Neural progenitor cell (in vitro differentiated cells): ENCODE measurements around the gene CRACDL. TPM values are rescaled to one million over a fixed set of nuclear protein-coding genes. Genes with fewer than 3 reads are reported as not detected.

ENCODE experiments used
- DNase-seq: peaks from one replicate; pipeline ENCODE4 v3.0.0-alpha.2; 2016; ENCODE audit warnings: low spot score
- H2AFZ ChIP-seq: fragments of 200-600 bp; sonication (generic); replicated peaks from 2 replicates; pipeline ENCODE4 v1.6.1; 2016; ENCODE audit warnings: antibody characterized with exemption
- H3F3A ChIP-seq: fragments of 200-600 bp; sonication (generic); 2 replicates; pipeline ENCODE4 v1.6.1; 2016; ENCODE audit warnings: antibody characterized with exemption, low read depth
- H3K27ac ChIP-seq: fragments of 200-600 bp; sonication (generic); 2 replicates; pipeline ENCODE4 v1.5.1; 2016; ENCODE audit warnings: mild to moderate bottlenecking
- H3K27me3 ChIP-seq: fragments of 200-600 bp; sonication (generic); 2 replicates; pipeline ENCODE4 v1.6.1; 2016; ENCODE audit warnings: mild to moderate bottlenecking, moderate library complexity
- H3K36me3 ChIP-seq: fragments of 200-600 bp; sonication (generic); 2 replicates; pipeline ENCODE4 v1.5.1; 2016
- H3K4me1 ChIP-seq: fragments of 200-600 bp; sonication (generic); 2 replicates; pipeline ENCODE4 v1.6.1; 2016; ENCODE audit warnings: mixed run types
- H3K4me2 ChIP-seq: fragments of 200-600 bp; sonication (generic); 2 replicates; pipeline ENCODE4 v1.6.1; 2016
- H3K4me3 ChIP-seq: fragments of 200-600 bp; sonication (generic); 2 replicates; pipeline ENCODE4 v1.5.1; 2016
- H3K79me2 ChIP-seq: fragments of 200-600 bp; sonication (generic); 2 replicates; pipeline ENCODE4 v1.6.1; 2016; ENCODE audit warnings: low read depth
- H3K9ac ChIP-seq: fragments of 200-600 bp; sonication (generic); 2 replicates; pipeline ENCODE4 v1.6.1; 2016
- H3K9me3 ChIP-seq: fragments of 200-600 bp; sonication (generic); 2 replicates; pipeline ENCODE4 v1.5.1; 2016; ENCODE audit warnings: low read depth
- H4K20me1 ChIP-seq: fragments of 200-600 bp; sonication (generic); 2 replicates; pipeline ENCODE4 v1.6.1; 2016; ENCODE audit warnings: low read depth
- H3K27ac Mint-ChIP-seq: 3 replicates; pipeline ENCODE4 v1.8.0; 2021; ENCODE audit warnings: mixed read lengths
- H3K27me3 Mint-ChIP-seq: 2 replicates; pipeline ENCODE4 v1.8.0; 2022; ENCODE audit warnings: low read depth, mild to moderate bottlenecking, inconsistent platforms, moderate library complexity, mixed read lengths; ENCODE audit not compliant: insufficient read depth
- H3K36me3 Mint-ChIP-seq: 3 replicates; pipeline ENCODE4 v1.8.0; 2021; ENCODE audit warnings: mixed read lengths
- H3K4me1 Mint-ChIP-seq: 3 replicates; pipeline ENCODE4 v1.8.0; 2021; ENCODE audit warnings: mixed read lengths
- H3K4me3 Mint-ChIP-seq: 3 replicates; pipeline ENCODE4 v1.8.0; 2021; ENCODE audit warnings: mild to moderate bottlenecking, moderate library complexity, mixed read lengths
- H3K9me3 Mint-ChIP-seq: 3 replicates; pipeline ENCODE4 v1.8.0; 2020; ENCODE audit warnings: mixed read lengths
- CTCF ChIP-seq: fragments of 200-600 bp; sonication (generic); IDR thresholded peaks from 2 replicates; pipeline ENCODE4 v1.5.1; 2017; ENCODE audit warnings: antibody characterized with exemption, mild to moderate bottlenecking
- EZH2 ChIP-seq: fragments of 200-600 bp; sonication (generic); IDR thresholded peaks from 2 replicates; pipeline ENCODE4 v1.6.1; 2017; ENCODE audit warnings: antibody characterized with exemption, mild to moderate bottlenecking, moderate library complexity
- EZH2phosphoT487 ChIP-seq: fragments of 200-600 bp; sonication (generic); IDR thresholded peaks from 2 replicates; pipeline ENCODE4 v1.6.1; 2017; ENCODE audit warnings: antibody characterized with exemption
- total RNA-seq: library from RNA; depleted of rRNA; stranded (reverse); fragments of >200 nt; gene quantifications from 2 replicates; pipeline ENCODE4 v1.2.3, GENCODE V29; 2015; ENCODE audit warnings: low replicate concordance

CRACDL gene
- total RNA-seq, 1 donor from 2014 or later, result 0.07 TPM

- H3K4me2 ChIP-seq, result no peak overlapping the region
- TF ChIP-seq EZH2, result no peak
- TF ChIP-seq CTCF, result no peak
- no peak for TF ChIP-seq EZH2phosphoT487
- no peaks in the 10 kb centered on the region for H3K79me2 ChIP-seq
- H3K9me3 ChIP-seq, result no peaks in the 10 kb centered on the region
- H3K4me1 Mint-ChIP-seq, result peaks cover 16% of the 10 kb centered on the region
- peaks cover 11% of the 10 kb centered on the region for H3K27me3 Mint-ChIP-seq
- no peaks in the 10 kb centered on the region for H3K36me3 ChIP-seq
- DNase-seq, result no peak
- H3K36me3 Mint-ChIP-seq, result no peaks in the 10 kb centered on the region
- no peaks in the 10 kb centered on the region for H3K4me1 ChIP-seq
- H3K27ac Mint-ChIP-seq, result no peak overlapping the region
- H3K9ac ChIP-seq, result no peak overlapping the region
- no peak overlapping the region for H3K4me3 Mint-ChIP-seq
- H3K27me3 ChIP-seq, result no peaks in the 10 kb centered on the region
- no peaks in the 10 kb centered on the region for H4K20me1 ChIP-seq
- H3K9me3 Mint-ChIP-seq, result no peaks in the 10 kb centered on the region
- no peak overlapping the region for H3K27ac ChIP-seq
- no peak overlapping the region for H2AFZ ChIP-seq
- H3K4me3 ChIP-seq, result no peak overlapping the region
- no peaks in the 10 kb centered on the region for H3F3A ChIP-seq
These were observed 134.1 kb downstream of the CRACDL start for GRCh38 chr2:98801921-98802321.

GRCh38 chr2:98801286-98801685 is 134.7 kb downstream of the CRACDL start:
- Histone ChIP-seq H3K9me3 (no peaks in the 10 kb centered on the region), H2AFZ (no peak overlapping the region), H3K27ac (no peak overlapping the region), H3K4me3 (no peak overlapping the region), H4K20me1 (no peaks in the 10 kb centered on the region), H3K9ac (no peak overlapping the region), H3K4me2 (no peak overlapping the region), H3K4me1 (no peaks in the 10 kb centered on the region), H3K27me3 (no peaks in the 10 kb centered on the region), H3F3A (no peaks in the 10 kb centered on the region), H3K79me2 (no peaks in the 10 kb centered on the region), H3K36me3 (no peaks in the 10 kb centered on the region)
- Mint-ChIP-seq H3K27ac (no peak overlapping the region), H3K9me3 (no peaks in the 10 kb centered on the region), H3K36me3 (no peaks in the 10 kb centered on the region), H3K4me3 (no peak overlapping the region), H3K27me3 (peaks cover 11% of the 10 kb centered on the region), H3K4me1 (peaks cover 18% of the 10 kb centered on the region)
- no peak for TF ChIP-seq EZH2
- no peak for TF ChIP-seq CTCF
- TF ChIP-seq EZH2phosphoT487, result no peak
- no peak for DNase-seq

DNA sequence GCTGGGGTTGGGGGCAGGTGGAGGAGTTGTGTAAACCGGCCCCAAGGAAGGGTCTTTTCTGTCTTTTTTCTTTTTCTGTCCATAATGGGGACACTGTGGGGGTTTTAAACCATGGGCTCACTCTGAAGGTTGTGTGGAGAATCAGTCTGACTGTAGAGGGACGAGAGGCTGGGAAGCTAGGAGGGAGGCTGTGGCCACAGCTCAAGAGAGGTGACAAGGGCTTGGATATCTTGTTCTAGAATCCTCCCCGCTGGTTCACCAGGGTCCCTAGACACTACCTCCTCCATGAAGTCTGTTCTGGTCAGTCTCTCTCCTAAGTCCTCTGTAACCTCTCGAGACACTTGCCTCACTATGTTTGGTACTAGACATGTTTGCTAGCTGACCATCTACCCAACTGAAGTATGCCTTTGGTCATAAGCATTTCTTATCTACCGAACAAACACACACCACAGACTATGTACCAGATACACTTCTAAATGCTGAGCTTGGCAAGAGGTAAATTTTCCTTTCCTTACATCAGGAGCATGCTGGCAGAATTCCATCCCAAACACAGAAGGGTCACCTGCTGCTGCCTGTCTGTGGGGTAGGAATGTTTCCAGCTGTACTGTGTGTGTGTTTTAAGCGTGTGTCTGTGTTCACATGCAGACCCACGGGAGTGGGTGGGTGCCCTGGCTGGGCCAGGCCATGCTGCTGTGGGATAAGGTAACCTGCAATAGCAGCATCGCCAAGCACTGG is 135.5 kb downstream of the CRACDL start:
- no peaks in the 10 kb centered on the region for H4K20me1 ChIP-seq
- H3K9ac ChIP-seq, result no peak overlapping the region
- H3K79me2 ChIP-seq, result no peaks in the 10 kb centered on the region
- H3K4me1 ChIP-seq, result no peaks in the 10 kb centered on the region
- H2AFZ ChIP-seq, result no peak overlapping the region
- peaks cover 14% of the 10 kb centered on the region for H3K4me1 Mint-ChIP-seq
- H3K27me3 ChIP-seq, result no peaks in the 10 kb centered on the region
- H3K4me2 ChIP-seq, result no peak overlapping the region
- H3K4me3 Mint-ChIP-seq, result no peak overlapping the region
- H3K36me3 Mint-ChIP-seq, result no peaks in the 10 kb centered on the region
- no peaks in the 10 kb centered on the region for H3K9me3 ChIP-seq
- H3K27ac Mint-ChIP-seq, result no peak overlapping the region
- H3K27me3 Mint-ChIP-seq, result peaks cover 11% of the 10 kb centered on the region
- no peaks in the 10 kb centered on the region for H3K9me3 Mint-ChIP-seq
- H3K4me3 ChIP-seq, result no peak overlapping the region
- TF ChIP-seq EZH2phosphoT487, result no peak
- TF ChIP-seq CTCF, result no peak
- no peak for TF ChIP-seq EZH2
- H3K27ac ChIP-seq, result no peak overlapping the region
- H3K36me3 ChIP-seq, result no peaks in the 10 kb centered on the region
- no peaks in the 10 kb centered on the region for H3F3A ChIP-seq
- no peak for DNase-seq
